CD4-positive, alpha-beta T cell treated with Interleukin-17A for 4 hours (primary cell): ENCODE results near the gene CPED1.
"Not testable (repeated sequence)": the region's sequence is repeated elsewhere in the genome, so short reads cannot be mapped to it uniquely, and the experiment has no call there.

ENCODE experiments used
- DNase-seq: peaks from one replicate; pipeline ENCODE4 v3.0.0-alpha.2; 2020; ENCODE audit warnings: mixed read lengths

Gene CPED1

GRCh38 chr7:121197455-121197854, 208.9 kb downstream of the CPED1 start:
- no peak for DNase-seq

GRCh38 chr7:121198502-121198901, 210.0 kb downstream of the CPED1 start:
- no peak for DNase-seq

GRCh38 chr7:121202125-121202524, 213.6 kb downstream of the CPED1 start:
- no peak for DNase-seq

- no peak for DNase-seq
These were observed 214.3 kb downstream of the CPED1 start for GRCh38 chr7:121202834-121203233.

- no peak for DNase-seq
These were observed 216.0 kb downstream of the CPED1 start for GRCh38 chr7:121204537-121204936.

- DNase-seq: no peak
These were observed 217.3 kb downstream of the CPED1 start for GRCh38 chr7:121205777-121206176.

GRCh38 chr7:121211253-121211652, 222.7 kb downstream of the CPED1 start:
- DNase-seq: no peak

- DNase-seq: no peak
These were observed 223.5 kb downstream of the CPED1 start for GRCh38 chr7:121212036-121212435.

GRCh38 chr7:121214657-121215056, 226.1 kb downstream of the CPED1 start:
- DNase-seq: no peak

GRCh38 chr7:121219026-121219425, 230.5 kb downstream of the CPED1 start:
- no peak for DNase-seq

- not testable (repeated sequence) for DNase-seq
These were observed 232.6 kb downstream of the CPED1 start for GRCh38 chr7:121221108-121221507.

- no peak for DNase-seq
These were observed 240.3 kb downstream of the CPED1 start for GRCh38 chr7:121228779-121229178.

GRCh38 chr7:121235201-121235600, 246.7 kb downstream of the CPED1 start:
- no peak for DNase-seq

GRCh38 chr7:121237601-121238000, 249.1 kb downstream of the CPED1 start:
- DNase-seq: no peak

GRCh38 chr7:121244120-121244870, 255.8 kb downstream of the CPED1 start:
- no peak for DNase-seq

- DNase-seq: not testable (repeated sequence)
These were observed 262.9 kb downstream of the CPED1 start for GRCh38 chr7:121251367-121251766.

- DNase-seq: not testable (repeated sequence)
These were observed 264.2 kb downstream of the CPED1 start for GRCh38 chr7:121252523-121253235.

- no peak for DNase-seq
These were observed 271.3 kb downstream of the CPED1 start for GRCh38 chr7:121259826-121260225.

- no peak for DNase-seq
These were observed 272.8 kb downstream of the CPED1 start for GRCh38 chr7:121261207-121261884.

- DNase-seq: no peak
These were observed 273.7 kb downstream of the CPED1 start for GRCh38 chr7:121262221-121262620.

GRCh38 chr7:121262969-121263368, 274.5 kb downstream of the CPED1 start:
- DNase-seq: no peak

- no peak for DNase-seq
These were observed 277.9 kb downstream of the CPED1 start for GRCh38 chr7:121266307-121266894.

- DNase-seq: no peak
These were observed 279.1 kb downstream of the CPED1 start for GRCh38 chr7:121267612-121268011.
